ENCODE measurements around the gene TRPM3.

The TRPM3 gene

DNA sequence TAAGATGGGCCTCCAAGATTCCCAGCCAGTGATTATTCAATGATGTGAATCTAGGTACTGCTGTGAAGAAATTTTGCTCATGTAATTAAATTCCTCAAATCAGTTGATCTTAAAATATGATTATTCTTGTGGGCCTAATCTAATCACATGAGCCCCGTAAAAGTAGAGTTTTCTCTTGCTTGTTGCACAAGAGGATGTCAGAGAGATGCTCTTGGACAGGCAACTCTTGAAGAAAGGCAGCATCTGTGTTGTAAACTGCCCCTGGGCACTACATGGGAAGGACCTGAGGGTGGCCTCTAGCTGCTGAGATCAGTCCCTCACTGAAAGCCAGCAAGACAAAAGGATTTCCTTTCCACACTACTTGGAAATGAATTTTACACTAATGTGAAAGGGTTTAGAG lies 132.9 kb downstream of the TRPM3 start:
- Histone ChIP-seq H3K4me2 (ENCODE audit: low read length) (no peak overlapping the region), H3K4me3 (ENCODE audit: low read depth, low read length) (no peak overlapping the region), H3K9me3 (ENCODE audit: control insufficient read depth, low read length) (no peaks in the 10 kb centered on the region), H3K9ac (no peak overlapping the region), H2AFZ (no peak overlapping the region), H3K4me1 (no peaks in the 10 kb centered on the region), H3K27ac (no peak overlapping the region), H3K36me3 (ENCODE audit: control insufficient read depth, insufficient read depth, low read length) (no peaks in the 10 kb centered on the region), H3K79me2 (no peaks in the 10 kb centered on the region), H3K27me3 (ENCODE audit: control insufficient read depth, insufficient read depth, low read length) (no peaks in the 10 kb centered on the region)
- TF ChIP-seq, protein P1, sequence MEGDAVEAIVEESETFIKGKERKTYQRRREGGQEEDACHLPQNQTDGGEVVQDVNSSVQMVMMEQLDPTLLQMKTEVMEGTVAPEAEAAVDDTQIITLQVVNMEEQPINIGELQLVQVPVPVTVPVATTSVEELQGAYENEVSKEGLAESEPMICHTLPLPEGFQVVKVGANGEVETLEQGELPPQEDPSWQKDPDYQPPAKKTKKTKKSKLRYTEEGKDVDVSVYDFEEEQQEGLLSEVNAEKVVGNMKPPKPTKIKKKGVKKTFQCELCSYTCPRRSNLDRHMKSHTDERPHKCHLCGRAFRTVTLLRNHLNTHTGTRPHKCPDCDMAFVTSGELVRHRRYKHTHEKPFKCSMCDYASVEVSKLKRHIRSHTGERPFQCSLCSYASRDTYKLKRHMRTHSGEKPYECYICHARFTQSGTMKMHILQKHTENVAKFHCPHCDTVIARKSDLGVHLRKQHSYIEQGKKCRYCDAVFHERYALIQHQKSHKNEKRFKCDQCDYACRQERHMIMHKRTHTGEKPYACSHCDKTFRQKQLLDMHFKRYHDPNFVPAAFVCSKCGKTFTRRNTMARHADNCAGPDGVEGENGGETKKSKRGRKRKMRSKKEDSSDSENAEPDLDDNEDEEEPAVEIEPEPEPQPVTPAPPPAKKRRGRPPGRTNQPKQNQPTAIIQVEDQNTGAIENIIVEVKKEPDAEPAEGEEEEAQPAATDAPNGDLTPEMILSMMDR (IDR thresholded peaks at IDR 0.05): no peak

DNA sequence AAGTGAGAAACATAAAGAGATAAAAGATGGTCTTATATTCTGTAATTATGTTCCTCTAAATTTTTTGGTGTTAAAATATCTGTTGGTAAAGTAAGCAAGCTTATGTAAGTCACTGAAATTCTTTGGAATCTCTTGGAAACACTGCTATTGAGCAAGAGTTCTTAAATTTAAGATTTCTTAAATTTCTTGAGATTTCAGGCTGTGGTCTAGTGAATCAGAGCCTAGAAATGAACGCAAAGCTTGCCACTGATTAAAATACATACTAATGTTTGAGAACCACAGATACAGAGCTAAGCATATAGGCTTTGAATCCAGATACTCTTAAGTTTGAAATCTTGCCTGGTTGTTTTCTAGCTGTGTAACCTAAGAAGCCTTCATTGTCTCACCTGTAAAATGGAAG lies 133.4 kb downstream of the TRPM3 start:
- Histone ChIP-seq H2AFZ (no peak overlapping the region), H3K27me3 (ENCODE audit: control insufficient read depth, insufficient read depth, low read length) (no peaks in the 10 kb centered on the region), H3K79me2 (no peaks in the 10 kb centered on the region), H3K9ac (no peak overlapping the region), H3K4me3 (ENCODE audit: low read depth, low read length) (no peak overlapping the region), H3K4me2 (ENCODE audit: low read length) (no peak overlapping the region), H3K36me3 (ENCODE audit: control insufficient read depth, insufficient read depth, low read length) (no peaks in the 10 kb centered on the region), H3K9me3 (ENCODE audit: control insufficient read depth, low read length) (no peaks in the 10 kb centered on the region), H3K27ac (no peak overlapping the region), H3K4me1 (no peaks in the 10 kb centered on the region)
- TF ChIP-seq, protein P1 (IDR thresholded peaks at IDR 0.05): no peak

DNA sequence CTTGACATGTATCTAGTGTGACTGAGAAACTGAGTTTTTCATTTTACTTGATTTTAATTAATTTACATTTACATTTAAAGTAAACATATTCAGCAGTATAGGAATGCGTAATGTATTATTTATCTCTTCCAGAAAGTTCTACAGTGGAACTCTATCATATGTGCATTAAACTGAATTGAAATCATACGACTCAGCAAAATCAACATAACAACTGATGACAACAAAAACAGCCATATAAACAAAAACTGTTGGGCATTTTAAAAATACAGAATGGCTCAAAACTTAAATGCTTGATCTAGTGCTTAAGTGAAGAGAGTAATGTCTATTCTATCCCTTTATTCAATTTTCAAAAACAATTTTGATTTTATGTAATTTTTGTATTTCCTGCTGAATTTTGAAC lies 134.4 kb downstream of the TRPM3 start:
- Histone ChIP-seq H3K27me3 (ENCODE audit: control insufficient read depth, insufficient read depth, low read length) (no peaks in the 10 kb centered on the region), H3K4me1 (no peaks in the 10 kb centered on the region), H3K79me2 (no peaks in the 10 kb centered on the region), H3K4me3 (ENCODE audit: low read depth, low read length) (no peak overlapping the region), H3K9me3 (ENCODE audit: control insufficient read depth, low read length) (no peaks in the 10 kb centered on the region), H3K9ac (no peak overlapping the region), H2AFZ (no peak overlapping the region), H3K36me3 (ENCODE audit: control insufficient read depth, insufficient read depth, low read length) (no peaks in the 10 kb centered on the region), H3K4me2 (ENCODE audit: low read length) (no peak overlapping the region), H3K27ac (no peak overlapping the region)
- TF ChIP-seq, protein P1 (IDR thresholded peaks at IDR 0.05): no peak

DNA sequence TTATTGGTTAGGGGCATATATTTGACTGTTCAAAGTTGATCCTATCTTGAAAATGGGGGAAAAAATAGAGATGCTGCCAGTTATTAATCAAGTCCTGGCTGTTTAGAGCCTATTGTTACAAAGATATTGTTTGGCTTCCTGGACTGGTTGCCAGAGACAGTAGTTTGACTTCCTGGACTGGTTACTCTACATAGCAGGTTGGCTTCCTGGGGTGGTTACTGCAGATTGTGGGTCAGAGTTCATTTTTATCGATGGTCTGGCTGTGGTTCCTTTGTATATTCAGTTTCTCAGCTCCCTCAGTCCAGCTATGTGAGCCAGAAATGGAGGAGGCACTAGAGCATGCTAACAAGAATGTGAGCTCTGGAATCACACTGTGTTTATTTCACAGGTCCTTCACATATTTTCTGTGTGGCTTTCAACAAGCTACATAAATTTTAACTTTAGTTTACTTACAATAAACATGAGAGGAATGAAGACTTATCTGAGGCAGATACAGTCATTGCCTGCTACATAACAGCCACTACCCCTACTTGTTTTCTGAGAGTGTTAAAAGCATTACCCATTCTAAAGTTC lies 137.6 kb downstream of the TRPM3 start:
- no peaks in the 10 kb centered on the region for H3K36me3 ChIP-seq (ENCODE audit: control insufficient read depth, insufficient read depth, low read length)
- no peak overlapping the region for H3K4me3 ChIP-seq (ENCODE audit: low read depth, low read length)
- no peaks in the 10 kb centered on the region for H3K79me2 ChIP-seq
- no peaks in the 10 kb centered on the region for H3K9me3 ChIP-seq (ENCODE audit: control insufficient read depth, low read length)
- H3K27ac ChIP-seq: no peak overlapping the region
- no peaks in the 10 kb centered on the region for H3K4me1 ChIP-seq
- H2AFZ ChIP-seq: no peak overlapping the region
- H3K4me2 ChIP-seq (ENCODE audit: low read length): no peak overlapping the region
- no peak overlapping the region for H3K9ac ChIP-seq
- H3K27me3 ChIP-seq (ENCODE audit: control insufficient read depth, insufficient read depth, low read length): no peaks in the 10 kb centered on the region
- TF ChIP-seq, protein P1 (IDR thresholded peaks at IDR 0.05): no peak

DNA sequence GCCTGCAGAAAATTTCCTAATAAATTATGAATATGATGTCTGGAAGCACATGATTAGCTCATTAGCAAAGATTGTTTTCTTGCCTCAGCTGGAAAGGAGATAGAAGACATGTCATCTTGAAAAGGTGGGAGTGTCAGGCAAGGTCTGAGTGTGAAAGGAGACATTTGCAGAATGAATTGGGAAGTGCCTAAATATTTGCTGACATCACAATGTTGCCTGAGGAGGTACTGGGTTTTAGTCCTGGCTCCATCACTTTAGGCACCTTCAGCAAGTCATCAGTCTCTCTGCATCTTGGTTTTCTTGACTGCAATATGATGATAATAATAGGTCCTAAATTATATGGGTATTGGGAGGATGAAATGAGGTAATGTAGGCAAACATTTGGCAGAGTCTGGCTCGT lies 140.1 kb downstream of the TRPM3 start:
- H3K9ac ChIP-seq: no peak overlapping the region
- no peak overlapping the region for H2AFZ ChIP-seq
- no peaks in the 10 kb centered on the region for H3K9me3 ChIP-seq (ENCODE audit: control insufficient read depth, low read length)
- no peaks in the 10 kb centered on the region for H3K27me3 ChIP-seq (ENCODE audit: control insufficient read depth, insufficient read depth, low read length)
- TF ChIP-seq, protein P1 (IDR thresholded peaks at IDR 0.05): no peak
- no peak overlapping the region for H3K4me3 ChIP-seq (ENCODE audit: low read depth, low read length)
- H3K4me1 ChIP-seq: no peaks in the 10 kb centered on the region
- no peaks in the 10 kb centered on the region for H3K79me2 ChIP-seq
- H3K4me2 ChIP-seq (ENCODE audit: low read length): no peak overlapping the region
- H3K27ac ChIP-seq: no peak overlapping the region
- no peaks in the 10 kb centered on the region for H3K36me3 ChIP-seq (ENCODE audit: control insufficient read depth, insufficient read depth, low read length)
